Erythroblast (primary cell): ENCODE results near the gene GOLGA2.

Source experiments
- GATA1 ChIP-seq: IDR thresholded peaks from 2 replicates; pipeline ENCODE4 v1.6.1; 2011; ENCODE audit warnings: low read depth, mild to moderate bottlenecking, control low read depth, low read length, moderate library complexity
- POLR2A ChIP-seq: IDR thresholded peaks from 2 replicates; pipeline ENCODE4 v1.6.1; 2011; ENCODE audit warnings: mild to moderate bottlenecking, low read length

DNA sequence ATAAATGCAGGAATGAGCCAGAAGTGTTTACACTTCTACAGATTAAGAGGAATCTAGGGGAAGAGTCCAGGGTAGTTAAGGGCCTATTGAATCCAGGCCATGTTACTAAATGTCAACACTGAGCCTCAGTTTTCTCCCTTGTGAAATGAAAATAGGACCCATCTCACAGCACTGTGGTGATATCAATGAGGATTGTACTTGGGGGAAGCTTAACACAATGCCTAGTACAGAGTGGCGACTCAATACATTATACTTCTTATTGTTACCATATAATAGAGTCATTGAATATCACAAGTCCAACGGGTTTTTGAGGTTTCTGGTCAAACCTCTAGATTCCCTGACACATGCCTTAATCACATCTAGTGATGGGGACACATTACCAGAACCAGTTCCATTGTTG lies 41.8 kb upstream of the GOLGA2 start:
- TF ChIP-seq POLR2A (no peak), GATA1 (no peak)
